Right forelimb (tissue), 1 donor: Measurements from ENCODE around the gene SPRYD3.
A peak's percentile ranks its signal among the peaks of the same experiment; 100 is the strongest.

ENCODE experiments used
- DNase-seq: peaks from one replicate; pipeline ENCODE4 v3.0.0-alpha.2; 2018

SPRYD3 gene

DNA sequence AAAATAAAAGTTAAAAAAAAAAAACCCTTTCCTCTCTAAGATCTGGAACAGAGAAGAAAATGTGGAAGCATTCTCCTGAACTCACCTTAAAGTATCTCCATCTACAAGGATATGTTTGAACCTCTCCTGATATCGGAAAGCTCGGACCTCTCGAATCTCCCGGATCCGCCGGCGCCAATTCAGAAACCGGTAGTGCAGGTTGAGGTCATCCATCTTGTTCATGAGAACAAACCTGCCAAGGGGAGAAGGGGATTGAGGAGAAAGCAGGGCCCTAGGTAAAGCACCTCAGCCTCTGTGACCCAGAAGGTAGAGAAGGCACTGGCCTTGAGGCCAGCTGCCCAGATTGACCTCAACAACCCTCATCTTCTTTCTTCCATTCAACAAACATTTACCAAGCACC is 2.2 kb downstream of the SPRYD3 start:
- DNase-seq = no peak

DNA sequence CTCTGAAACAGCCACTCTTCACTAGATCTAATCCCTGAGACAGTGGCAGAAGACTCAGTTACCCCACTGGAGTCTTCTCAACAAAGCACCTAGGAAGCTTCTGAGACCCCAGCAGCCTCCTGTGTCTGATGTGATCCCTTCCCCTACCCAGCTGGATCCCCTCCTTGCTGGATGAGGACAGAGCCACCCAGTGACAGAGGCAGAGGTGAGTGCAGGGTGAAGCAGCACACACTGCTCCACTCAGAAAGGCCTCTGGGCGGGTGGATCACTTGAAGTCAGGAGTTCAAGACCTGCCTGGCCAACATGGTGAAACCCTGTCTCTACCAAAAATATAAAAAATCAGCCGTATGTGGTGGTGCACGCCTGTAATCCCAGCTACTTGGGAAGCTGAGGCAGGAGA is 2.7 kb downstream of the SPRYD3 start:
- no peak for DNase-seq

DNA sequence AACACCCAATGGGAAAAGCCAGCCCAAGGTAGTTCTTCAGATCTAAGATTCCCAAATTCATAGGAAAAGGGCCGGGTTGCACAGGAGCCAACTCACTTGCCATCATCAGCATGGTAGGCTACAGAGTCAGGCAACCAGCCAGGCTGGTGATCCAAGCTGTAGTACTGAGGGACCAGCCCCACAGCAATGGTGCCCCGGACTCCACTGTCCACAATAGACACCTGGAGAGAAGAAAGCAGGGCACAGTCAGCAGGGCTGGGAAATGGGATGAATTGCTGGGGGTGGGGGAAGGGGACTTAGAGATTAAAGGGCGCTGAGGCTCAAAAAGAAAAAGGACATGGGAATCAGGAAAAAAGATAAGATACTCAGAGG is 4.2 kb downstream of the SPRYD3 start:
- no peak for DNase-seq

DNA sequence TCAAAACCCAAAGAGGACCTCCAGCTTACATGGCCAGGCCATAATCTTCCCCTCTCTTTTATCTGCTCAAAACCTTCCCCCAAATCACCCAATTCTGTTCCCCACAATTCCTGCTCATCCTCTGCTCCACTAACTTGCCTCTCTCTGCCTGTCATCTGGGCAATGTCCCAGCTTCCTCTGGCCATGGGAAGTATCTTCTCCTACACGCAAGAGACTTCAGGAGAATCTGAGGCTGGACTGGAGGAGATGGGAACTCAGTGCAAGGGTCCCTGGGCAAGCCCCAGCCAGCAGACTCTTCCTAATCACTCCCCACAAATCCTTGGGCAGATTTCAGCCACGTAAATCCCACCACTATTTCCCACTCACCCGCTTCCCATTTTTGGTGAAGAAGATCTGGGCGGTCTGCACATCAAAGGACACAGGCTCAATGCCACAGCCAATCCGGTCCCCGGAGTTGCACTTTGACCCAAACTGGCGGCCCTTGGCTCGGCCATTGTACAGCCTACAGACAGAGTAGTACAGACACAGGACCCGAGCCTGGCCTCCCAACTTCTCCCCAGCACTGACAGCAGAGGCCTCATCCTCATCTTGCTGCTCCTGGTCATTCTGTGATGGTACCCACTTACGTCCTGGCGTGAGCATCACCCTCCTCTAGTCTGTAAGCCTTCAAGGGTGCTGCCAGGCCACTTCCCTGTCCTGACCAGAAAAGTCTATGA is 4.7 kb downstream of the SPRYD3 start:
- peak; percentile 56 for DNase-seq

DNA sequence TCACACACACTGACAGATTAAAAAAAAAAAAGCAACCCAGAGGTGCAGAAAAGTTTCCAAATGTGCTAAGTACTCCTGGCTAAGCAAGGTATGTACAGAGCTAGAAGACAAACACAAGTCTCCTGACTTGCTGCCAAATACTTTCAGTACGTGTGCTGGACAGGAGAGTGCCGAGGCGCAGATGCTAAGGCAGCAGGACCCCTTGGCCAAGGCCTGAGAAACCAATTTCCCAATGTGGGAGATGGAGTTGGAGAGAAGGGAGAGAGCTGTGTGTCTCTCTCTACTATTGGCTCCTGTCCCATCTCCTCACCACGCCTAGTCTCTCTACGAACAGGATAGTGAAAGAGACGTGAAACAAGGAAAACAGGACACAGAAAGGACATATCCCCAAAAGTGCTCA is 5.3 kb downstream of the SPRYD3 start:
- DNase-seq = peak; percentile 60

DNA sequence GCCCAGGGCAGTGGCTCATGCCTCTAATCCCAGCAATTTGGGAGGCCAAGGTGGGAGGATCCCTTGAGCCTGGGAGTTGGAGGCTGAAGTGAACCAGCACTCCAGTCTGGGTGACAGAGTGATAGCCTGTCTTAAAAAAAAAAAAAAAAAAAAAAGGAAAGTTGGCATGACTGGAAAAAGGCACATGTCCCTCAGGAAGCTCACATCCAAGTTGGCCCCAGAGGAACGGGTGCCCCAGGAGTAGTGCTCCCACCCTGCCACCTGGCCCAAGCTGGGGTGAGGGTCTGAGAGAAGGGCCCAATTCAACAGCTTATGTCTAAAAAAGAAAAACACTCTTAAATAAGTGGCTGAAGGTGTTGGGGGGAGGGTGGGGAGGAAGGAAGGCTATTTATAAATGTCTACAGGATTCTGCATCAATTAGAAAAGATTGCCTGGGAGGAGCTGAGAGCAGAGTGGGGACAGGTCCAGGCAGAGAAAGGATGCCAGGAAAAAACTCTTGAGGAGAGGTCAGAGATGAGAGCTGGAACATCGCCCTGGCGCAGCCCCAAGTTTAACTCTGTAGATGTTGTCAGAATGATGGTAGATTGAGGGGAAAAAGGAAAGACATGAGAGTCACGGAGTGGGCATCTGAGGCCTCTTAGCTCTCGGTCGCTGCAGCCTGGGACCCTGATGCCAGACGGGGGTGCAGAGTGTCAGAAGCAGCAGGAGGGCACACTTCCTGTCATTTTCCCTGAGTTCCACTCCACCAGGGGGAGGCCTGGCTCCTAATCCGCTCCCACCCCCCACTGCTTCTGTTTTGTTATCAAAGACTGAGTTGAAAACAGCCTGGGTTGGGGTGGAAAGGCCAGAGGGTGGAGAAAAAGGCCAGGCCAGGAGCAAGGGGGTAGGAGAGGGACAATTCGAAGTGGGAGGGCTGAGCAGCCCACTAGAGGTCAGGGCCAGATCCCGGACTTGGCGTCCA is 7.3 kb downstream of the SPRYD3 start:
- DNase-seq = peak; percentile 87

DNA sequence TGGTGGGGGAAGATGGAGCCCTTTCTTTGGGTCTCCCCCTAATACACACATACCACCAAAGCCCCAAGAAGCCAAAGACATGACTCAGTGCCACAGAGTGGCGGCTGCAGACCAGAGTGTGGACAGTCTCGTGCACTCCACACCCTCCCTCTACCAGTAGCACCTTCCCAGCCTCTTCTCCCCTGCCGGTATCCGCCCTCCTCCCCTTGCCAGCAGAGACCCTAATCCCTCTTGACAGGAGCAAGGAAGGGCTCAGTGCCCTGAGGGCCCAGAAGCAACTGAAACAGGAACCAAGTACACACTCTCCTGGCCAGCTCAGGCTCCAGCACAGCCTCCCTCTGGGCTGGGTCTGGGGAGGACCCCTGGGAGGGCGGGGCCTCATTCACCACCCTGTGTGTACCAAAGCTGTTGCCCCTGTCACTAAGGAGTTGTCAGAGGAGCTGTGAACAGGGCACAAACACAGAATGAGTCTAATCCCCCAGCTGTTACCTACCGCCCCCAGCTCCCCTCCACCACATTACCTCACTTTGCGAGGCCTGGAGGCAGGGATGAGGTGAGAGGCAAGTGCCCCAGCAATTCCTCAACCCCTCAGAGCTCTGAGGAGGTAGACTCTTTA is 8.2 kb downstream of the SPRYD3 start:
- DNase-seq = peak; percentile 54

DNA sequence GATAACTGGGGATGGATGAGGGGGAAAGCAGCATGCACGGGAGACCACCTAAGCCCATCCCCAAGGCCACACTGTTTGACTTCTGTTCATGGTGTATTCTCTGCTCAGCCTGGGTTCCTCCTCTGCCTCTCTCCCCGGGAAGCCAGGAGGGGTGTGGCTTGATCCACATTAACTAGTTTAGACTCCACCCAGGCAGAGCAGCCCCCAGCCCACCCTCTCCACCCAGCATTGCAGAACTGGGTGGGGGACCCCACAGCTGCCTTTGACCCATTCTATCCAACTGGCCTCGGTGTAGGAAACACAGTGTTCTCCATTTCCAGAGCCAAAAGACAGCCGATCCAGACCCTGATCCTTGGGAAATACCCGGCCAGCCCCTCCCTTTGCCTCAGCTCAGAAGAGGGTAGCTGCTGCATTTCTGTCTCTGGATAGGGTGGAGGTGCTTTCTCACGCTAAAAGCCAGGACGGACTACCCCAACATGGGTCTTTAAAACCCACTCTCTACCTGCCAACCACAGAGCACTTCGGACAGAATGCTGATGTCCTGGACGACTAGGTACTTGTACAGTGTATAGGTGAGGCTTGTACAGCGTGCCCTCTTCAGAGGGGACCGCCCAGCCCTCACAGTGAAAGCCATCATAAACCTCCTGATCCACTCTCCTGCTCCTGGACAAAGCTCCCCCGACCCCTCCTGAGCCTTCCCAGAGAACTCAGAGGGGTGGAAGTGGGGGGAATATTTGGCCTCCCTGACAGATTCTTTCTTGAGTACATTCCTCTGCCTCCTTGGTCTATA is 9.4 kb downstream of the SPRYD3 start:
- DNase-seq = peak; percentile 70

DNA sequence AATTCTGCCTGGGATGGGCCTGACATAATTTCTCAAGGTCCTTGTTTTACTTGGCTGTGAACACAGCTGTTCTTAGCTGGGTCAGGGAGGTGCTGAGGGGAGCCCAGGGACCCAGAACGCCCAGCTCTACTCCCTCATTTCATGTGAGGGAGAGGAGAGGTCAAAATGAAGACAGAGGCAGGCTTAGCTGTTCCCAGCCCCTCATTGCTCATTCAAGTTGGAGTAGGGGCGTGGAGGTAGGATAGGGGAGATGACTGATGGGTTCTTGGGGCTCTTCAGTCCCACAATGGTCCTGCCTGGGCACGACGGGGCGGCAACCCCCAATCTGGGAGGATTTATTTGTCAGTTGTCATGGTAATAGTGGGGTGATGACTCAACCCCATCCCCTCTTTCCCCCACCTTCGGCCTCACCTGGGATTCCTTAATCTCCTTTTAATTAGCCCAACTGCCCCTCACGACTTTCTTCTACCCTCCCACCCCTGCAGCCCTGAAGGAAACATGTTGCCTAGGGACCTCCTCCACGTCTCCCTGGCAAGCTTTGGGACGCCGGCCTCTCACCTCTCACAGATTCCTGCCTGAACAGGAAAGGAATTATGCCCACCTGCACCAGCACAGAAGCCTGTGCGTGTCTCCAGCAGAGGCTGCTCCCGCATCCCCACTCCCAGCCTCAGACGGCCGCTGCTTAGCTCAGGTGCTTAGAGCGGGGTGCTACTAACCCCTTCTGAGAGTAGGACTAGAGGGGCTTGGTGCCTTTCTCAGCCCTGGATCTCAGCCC is 10.2 kb downstream of the SPRYD3 start:
- no peak for DNase-seq

DNA sequence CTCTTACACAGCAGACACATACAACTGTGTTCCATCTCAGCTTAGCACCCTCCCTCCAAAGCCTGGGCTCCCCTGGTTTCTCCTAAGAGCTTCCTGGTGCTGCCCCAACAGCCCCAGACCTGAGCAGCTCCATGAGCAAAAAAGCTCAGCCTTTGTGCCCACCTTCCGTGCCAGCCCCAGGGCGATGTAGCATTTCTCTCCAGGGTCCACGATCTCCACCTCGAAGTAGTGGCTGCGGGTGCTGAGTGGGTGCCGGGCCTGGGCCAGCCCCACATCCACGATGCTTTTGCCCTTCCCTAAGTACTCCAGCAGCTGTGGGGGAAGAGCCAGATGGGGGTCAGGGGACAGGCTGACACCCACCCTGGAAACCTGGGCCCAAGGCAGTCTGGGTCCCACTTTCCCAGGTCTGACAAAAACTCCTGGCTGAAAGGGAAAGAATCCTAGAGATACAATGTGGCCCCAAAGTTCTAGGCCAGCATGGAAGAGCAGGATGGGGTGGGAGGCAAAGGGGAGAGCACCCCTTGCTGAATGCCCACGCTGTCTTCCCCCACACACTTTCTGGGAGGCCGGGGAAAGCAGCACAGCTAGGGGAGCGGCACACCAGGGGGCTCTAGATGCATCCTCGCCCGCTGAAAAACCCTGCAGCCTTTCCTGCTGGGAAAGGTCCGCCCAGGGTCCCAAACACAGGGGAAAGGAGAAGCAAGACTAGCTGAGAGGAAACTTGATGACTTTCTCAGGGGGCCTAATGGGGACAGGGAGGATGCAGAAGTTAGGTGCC is 11.0 kb downstream of the SPRYD3 start:
- DNase-seq = no peak

DNA sequence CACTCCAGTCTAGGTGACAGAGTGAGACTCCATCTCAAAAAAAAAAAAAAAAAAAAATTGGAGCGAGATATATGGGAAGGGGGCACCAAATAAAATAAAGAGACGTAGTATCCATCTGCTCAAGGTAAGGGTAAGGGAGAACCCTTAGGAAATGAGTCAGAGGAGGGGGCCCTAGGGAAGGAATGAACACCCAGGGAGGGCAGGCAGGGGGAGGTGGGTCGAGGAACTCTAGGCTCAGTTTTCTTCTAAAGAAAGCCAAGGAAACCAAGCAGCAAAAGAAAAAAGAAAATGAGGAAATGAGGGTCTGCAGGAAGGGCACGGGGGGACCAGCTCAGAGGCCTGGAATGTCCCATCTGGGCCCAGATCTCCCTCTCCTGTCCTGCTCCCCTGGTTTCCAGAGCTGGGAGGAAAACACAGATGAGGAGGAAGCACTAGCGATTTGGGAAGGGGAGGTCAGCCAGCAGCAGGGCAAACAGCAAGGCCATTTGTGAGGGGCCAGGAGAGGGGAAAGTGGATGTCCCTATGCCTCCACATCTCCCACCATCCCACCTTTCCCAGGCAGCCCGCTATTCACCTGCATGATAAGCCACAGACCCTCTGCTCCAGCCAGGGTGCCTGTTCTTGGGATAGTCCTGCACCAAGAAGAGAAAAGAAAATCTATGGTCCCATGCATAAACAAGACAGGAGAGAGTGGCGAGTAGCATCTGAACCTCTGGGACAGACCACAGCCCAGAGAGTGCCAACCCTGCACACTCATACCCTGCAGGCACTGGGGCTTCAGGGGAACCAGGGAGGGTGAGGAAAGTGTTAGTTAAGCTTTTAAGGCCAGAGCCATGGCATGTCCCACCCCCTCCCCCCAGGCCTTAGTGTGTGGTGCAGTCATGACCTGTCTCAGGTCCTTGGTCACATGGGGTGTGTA is 11.9 kb downstream of the SPRYD3 start:
- DNase-seq = no peak

DNA sequence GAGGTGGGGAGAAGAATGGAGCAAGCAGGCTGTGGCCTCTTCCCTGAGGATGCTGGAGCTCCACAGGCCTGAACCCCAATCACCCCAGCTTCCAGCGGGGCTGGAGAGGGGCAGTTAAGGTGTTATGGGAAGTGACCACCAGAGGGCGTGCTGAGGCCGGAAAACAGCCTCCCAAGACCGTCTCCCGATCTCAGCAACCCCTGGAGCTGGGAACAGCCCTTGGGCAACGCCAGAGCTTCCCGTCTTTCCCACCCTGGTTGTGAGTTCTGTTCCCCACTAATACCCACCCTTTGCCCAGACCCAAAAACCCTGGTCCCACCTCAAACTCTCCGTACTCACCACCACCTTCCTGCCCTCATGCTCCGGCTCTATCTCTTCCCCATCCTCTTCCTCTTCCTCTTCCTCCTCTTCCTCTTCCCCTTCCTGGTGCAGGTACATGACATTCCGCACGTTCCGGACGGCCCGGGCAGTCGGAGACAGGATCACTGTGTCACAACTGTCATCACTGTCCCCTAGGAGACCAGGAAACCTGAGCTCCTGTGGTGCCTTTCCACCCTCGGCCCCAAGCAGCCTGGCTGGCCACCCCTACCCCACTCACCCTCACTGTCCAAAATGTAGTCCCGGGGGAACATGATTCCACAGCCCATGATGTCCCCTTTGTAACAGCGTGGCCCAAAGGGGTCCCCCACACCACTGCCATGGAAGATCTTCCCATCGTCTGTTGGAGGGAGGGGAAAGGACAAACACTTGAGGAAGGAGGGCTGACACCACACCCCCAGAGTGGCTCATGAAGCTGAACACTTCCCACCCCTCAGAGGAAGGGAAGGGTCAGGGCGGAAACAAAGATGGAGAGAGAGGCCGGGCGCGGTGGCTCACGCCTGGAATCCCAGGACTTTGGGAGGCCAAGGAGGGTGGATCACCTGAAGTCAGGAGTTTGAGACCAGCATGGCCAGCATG is 12.9 kb downstream of the SPRYD3 start:
- peak; percentile 87 for DNase-seq

DNA sequence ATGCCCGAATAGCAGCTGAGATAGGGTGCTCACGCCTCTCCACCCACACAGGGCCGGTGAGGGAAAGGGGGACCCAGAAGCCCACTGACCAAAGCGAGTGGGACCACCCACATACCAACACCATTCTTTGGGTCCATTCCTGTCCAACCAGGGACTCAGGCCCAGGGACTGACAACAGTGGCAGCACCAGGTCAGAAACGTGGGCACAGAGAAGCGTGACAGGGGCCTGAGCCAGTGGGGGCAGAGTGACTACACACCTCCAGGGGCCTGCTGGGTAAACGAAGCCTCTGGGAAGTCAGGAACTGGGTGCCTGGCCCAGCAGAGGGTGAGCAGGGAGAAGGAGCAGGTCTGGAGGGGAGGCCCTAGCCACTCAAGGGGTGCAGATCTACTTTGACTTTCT is 13.7 kb downstream of the SPRYD3 start:
- peak; percentile 50 for DNase-seq

DNA sequence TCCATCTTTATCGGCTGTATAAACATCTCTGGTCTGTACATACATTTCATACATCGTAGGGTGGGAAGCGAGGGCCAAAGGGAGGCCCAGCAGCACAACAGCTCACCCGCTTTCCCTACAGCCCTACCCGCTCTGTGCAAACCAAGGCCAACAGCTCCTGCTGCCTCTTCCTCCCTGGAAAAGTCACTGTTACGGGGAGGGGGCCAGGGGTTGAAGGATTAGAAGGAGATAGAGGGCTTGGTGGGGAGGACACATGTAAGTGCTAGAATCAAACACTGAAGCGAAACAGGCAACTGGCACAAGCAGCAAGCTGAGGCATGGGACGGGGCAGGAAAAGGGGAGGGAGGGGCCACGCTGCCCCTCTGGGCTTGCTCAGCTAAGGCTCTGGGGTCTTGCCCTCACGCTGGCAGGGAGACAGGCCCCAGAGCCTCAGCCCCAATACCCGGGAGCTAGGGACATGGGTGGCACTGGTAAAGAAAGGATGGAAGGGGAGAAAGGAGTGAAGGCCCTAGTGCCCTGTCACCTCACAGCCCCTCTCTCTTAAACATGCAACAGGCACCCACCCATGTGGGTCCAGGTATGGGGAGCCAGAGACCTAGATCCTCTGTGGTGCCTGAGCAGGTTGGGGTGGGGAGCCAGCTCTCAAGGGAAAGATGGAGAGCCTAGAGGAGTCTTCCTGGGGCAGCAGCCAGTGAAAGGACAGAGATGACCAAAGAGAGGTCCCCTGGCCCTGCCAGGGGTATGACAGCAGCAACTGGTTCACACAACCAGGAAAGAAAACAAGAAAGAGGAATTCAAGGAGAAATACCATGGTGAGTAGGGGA is 14.4 kb downstream of the SPRYD3 start:
- peak; percentile 53 for DNase-seq

DNA sequence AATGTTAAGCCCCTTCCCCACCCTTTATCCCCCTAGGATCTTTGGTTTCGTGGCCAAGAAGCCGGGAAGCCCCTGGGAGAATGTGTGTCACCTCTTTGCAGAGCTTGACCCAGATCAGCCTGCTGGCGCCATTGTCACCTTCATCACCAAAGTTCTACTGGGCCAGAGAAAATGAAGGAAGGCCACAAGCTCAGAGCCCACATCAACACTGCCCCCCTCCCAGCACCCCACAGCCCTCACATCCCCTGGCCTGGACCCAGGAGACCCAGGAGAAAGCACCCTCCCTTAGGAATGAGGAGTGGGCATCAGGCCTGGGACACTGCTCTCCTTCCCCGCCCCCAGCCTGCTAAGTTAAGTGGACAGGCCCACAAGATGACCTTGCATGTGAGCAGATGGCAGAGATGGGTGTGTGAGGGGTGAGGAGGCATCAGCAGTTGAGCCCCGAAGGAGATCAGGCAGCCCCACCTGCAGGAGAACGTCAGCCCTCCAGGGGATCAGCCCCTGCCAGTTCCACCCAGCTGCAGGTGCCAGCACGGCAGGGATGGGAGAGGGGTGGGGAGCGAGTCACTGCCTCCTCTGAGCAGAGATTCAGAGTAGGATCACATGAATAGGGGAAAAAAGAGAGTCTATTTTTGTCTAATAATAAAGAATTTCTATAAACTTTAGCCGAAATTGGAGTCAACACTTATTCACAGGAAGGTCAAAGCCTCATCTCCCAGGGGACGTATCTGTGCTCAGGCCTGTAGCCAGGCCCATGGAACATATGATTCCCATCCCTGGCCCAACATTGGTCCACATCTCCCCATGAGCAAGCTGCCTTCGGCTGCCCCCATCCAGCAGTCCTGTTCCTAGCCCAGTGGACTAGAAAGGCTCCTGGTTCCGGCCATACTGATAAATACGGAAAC is 15.2 kb downstream of the SPRYD3 start:
- peak; percentile 65 for DNase-seq

DNA sequence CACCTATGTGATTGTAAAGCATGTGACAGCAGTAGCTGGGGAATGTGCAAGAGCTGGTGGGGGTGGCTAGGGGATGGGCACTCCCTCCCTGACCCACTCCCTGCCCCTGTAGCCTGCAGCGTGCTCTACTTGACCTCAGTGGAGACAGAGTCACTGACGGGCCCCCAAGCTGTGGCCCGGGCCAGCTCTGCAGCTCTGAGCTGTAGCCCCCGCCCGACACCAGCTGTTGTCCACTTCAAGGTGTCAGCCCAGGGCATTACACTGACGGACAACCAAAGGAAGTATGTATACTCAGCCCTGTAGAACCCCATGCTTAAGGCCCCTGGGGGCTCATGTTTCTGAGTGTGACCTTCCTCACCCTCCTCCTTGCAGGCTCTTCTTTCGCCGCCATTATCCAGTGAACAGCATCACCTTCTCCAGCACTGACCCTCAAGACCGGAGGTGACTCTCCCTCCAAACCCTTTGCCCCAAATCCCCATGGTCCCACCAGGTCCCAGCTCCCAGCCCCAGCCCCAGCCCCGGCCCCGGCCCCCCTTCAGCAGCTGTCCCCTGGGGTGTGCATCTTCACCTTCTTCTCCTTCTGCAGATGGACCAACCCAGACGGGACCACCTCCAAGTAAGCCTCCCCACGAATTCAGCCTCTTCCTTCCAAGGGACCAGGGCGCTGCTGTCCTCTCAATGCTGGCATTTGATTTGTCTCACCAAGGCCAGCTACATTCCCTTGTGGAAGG is 16.0 kb downstream of the SPRYD3 start:
- DNase-seq = peak; percentile 49
